ENCODE measurements around the gene SLC12A3.

The SLC12A3 gene

DNA sequence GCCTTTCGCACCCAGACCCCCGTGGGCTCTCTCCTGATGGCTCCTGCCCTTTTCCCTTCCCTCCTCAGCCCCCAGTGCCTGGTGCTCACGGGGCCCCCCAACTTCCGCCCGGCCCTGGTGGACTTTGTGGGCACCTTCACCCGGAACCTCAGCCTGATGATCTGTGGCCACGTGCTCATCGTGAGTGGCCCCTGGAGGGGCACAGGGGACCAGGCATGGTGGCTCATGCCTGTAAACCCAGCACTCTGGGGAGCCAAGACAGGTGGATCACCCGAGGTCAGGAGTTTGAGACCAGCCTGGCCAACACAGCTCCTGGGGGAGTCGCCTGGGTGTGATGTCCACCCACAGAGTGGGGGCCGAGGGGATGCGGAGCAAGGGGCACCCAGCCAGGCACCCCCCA is 21.3 kb downstream of the SLC12A3 start:
- Histone ChIP-seq H3K4me3 (ENCODE audit: low read length) (no peak overlapping the region), H3K36me3 (replicated peaks; ENCODE audit: low read depth, low read length) (peaks cover 18% of the 10 kb centered on the region), H3K4me1 (ENCODE audit: low read length) (peaks cover 15% of the 10 kb centered on the region), H3K9me3 (ENCODE audit: insufficient read depth, low read length) (no peaks in the 10 kb centered on the region), H4K20me1 (ENCODE audit: insufficient read depth, low read length) (no peaks in the 10 kb centered on the region), H3K4me2 (ENCODE audit: low read length) (no peak overlapping the region), H2AFZ (ENCODE audit: low read depth, low read length) (no peak overlapping the region), H3K9ac (ENCODE audit: low read length) (no peak overlapping the region), H3K27ac (ENCODE audit: low read length) (no peak overlapping the region), H3K79me2 (ENCODE audit: low read length) (no peaks in the 10 kb centered on the region), H3K27me3 (ENCODE audit: low read depth, low read length) (no peaks in the 10 kb centered on the region)
- TF ChIP-seq, protein P1, sequence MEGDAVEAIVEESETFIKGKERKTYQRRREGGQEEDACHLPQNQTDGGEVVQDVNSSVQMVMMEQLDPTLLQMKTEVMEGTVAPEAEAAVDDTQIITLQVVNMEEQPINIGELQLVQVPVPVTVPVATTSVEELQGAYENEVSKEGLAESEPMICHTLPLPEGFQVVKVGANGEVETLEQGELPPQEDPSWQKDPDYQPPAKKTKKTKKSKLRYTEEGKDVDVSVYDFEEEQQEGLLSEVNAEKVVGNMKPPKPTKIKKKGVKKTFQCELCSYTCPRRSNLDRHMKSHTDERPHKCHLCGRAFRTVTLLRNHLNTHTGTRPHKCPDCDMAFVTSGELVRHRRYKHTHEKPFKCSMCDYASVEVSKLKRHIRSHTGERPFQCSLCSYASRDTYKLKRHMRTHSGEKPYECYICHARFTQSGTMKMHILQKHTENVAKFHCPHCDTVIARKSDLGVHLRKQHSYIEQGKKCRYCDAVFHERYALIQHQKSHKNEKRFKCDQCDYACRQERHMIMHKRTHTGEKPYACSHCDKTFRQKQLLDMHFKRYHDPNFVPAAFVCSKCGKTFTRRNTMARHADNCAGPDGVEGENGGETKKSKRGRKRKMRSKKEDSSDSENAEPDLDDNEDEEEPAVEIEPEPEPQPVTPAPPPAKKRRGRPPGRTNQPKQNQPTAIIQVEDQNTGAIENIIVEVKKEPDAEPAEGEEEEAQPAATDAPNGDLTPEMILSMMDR (IDR thresholded peaks at IDR 0.05; ENCODE audit: low read depth, low read length) = no peak
- TF ChIP-seq EZH2phosphoT487 (IDR thresholded peaks at IDR 0.05; ENCODE audit: low read depth) = no peak

DNA sequence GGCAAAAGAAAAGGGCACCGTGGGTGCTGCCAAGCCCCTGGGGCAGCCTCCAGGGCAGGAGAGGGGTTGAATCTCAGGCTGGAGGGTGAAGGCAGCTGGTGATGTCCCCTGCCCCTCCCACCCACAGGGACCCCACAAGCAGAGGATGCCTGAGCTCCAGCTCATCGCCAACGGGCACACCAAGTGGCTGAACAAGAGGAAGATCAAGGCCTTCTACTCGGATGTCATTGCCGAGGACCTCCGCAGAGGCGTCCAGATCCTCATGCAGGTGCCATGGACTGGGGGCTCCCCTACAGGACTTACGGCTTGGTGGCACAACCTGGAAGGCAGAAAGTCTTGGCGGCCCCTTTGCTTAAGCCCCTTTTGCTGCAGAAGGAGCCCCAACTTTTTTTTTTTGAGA is 21.8 kb downstream of the SLC12A3 start:
- H3K27ac ChIP-seq (ENCODE audit: low read length) = no peak overlapping the region
- no peaks in the 10 kb centered on the region for H4K20me1 ChIP-seq (ENCODE audit: insufficient read depth, low read length)
- H2AFZ ChIP-seq (ENCODE audit: low read depth, low read length) = no peak overlapping the region
- no peak overlapping the region for H3K9ac ChIP-seq (ENCODE audit: low read length)
- no peaks in the 10 kb centered on the region for H3K79me2 ChIP-seq (ENCODE audit: low read length)
- TF ChIP-seq, protein P1 (IDR thresholded peaks at IDR 0.05; ENCODE audit: low read depth, low read length) = no peak
- no peak for TF ChIP-seq EZH2phosphoT487 (IDR thresholded peaks at IDR 0.05; ENCODE audit: low read depth)
- H3K4me1 ChIP-seq (ENCODE audit: low read length) = peaks cover 15% of the 10 kb centered on the region
- no peaks in the 10 kb centered on the region for H3K9me3 ChIP-seq (ENCODE audit: insufficient read depth, low read length)
- peaks cover 18% of the 10 kb centered on the region for H3K36me3 ChIP-seq (replicated peaks; ENCODE audit: low read depth, low read length)
- H3K4me2 ChIP-seq (ENCODE audit: low read length) = no peak overlapping the region
- H3K4me3 ChIP-seq (ENCODE audit: low read length) = no peak overlapping the region
- no peaks in the 10 kb centered on the region for H3K27me3 ChIP-seq (ENCODE audit: low read depth, low read length)

GRCh38 chr16:56888806-56889205 is 23.8 kb downstream of the SLC12A3 start:
- Histone ChIP-seq H3K4me3 (ENCODE audit: low read length) (no peak overlapping the region), H3K9ac (ENCODE audit: low read length) (no peak overlapping the region), H2AFZ (ENCODE audit: low read depth, low read length) (no peak overlapping the region), H3K36me3 (replicated peaks; ENCODE audit: low read depth, low read length) (peaks cover 18% of the 10 kb centered on the region), H3K79me2 (ENCODE audit: low read length) (no peaks in the 10 kb centered on the region), H4K20me1 (ENCODE audit: insufficient read depth, low read length) (no peaks in the 10 kb centered on the region), H3K27me3 (ENCODE audit: low read depth, low read length) (no peaks in the 10 kb centered on the region), H3K27ac (ENCODE audit: low read length) (peak overlapping the region; percentile 31; the same call in 1 of the 2 replicates), H3K4me1 (ENCODE audit: low read length) (peaks cover 15% of the 10 kb centered on the region), H3K9me3 (ENCODE audit: insufficient read depth, low read length) (no peaks in the 10 kb centered on the region), H3K4me2 (ENCODE audit: low read length) (peak overlapping the region; percentile 51)
- TF ChIP-seq EZH2phosphoT487 (IDR thresholded peaks at IDR 0.05; ENCODE audit: low read depth) = no peak
- TF ChIP-seq, protein P1 (IDR thresholded peaks at IDR 0.05; ENCODE audit: low read depth, low read length) = peak; percentile 17

DNA sequence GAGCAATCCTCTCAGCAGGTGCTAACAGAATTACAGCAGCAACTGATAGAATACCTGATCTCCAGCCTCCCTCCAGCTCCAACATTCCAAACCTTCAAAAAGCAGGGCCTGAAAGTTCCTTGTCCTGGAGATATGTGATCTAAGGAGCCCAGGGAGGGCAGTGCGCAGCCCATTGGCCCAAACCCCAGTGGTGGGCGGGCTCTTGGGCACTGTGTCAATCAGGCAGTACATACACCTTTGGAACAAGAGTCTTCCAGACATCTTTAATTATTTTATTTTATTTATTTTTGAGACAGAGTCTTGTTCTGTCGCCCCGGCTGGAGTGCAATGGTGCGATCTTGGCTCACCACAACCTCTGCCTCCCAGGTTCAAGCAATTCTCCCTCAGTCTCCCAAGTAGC is 24.2 kb downstream of the SLC12A3 start:
- TF ChIP-seq, protein P1 (IDR thresholded peaks at IDR 0.05; ENCODE audit: low read depth, low read length) = no peak
- no peak for TF ChIP-seq EZH2phosphoT487 (IDR thresholded peaks at IDR 0.05; ENCODE audit: low read depth)
- peaks cover 18% of the 10 kb centered on the region for H3K36me3 ChIP-seq (replicated peaks; ENCODE audit: low read depth, low read length)
- no peaks in the 10 kb centered on the region for H3K9me3 ChIP-seq (ENCODE audit: insufficient read depth, low read length)
- no peak overlapping the region for H3K4me3 ChIP-seq (ENCODE audit: low read length)
- H4K20me1 ChIP-seq (ENCODE audit: insufficient read depth, low read length) = no peaks in the 10 kb centered on the region
- peak overlapping the region; percentile 51 for H3K4me2 ChIP-seq (ENCODE audit: low read length)
- H3K27me3 ChIP-seq (ENCODE audit: low read depth, low read length) = no peaks in the 10 kb centered on the region
- H3K9ac ChIP-seq (ENCODE audit: low read length) = no peak overlapping the region
- H3K79me2 ChIP-seq (ENCODE audit: low read length) = no peaks in the 10 kb centered on the region
- H3K27ac ChIP-seq (ENCODE audit: low read length) = peak overlapping the region; percentile 31; the same call in 1 of the 2 replicates
- H3K4me1 ChIP-seq (ENCODE audit: low read length) = peaks cover 15% of the 10 kb centered on the region
- no peak overlapping the region for H2AFZ ChIP-seq (ENCODE audit: low read depth, low read length)
